HepG2 (cell line): ENCODE measurements around the gene ARHGEF10L. TPM values are rescaled to one million over a fixed set of nuclear protein-coding genes. Genes with fewer than 3 reads are reported as not detected.

Source experiments
- IRX3 ChIP-seq: sonication (generic); formaldehyde crosslinking; IDR thresholded peaks from 2 replicates; pipeline ENCODE4 v1.8.1; 2023; ENCODE audit warnings: mild to moderate bottlenecking, low read depth, missing genetic modification reagents, borderline replicate concordance
- JARID2 ChIP-seq: sonication (generic); formaldehyde crosslinking; IDR thresholded peaks from 2 replicates; pipeline ENCODE4 v1.8.1; 2023; ENCODE audit warnings: missing genetic modification reagents, inconsistent platforms; ENCODE audit not compliant: insufficient replicate concordance
- KAT2B ChIP-seq: fragments of 150-350 bp; IDR thresholded peaks from 2 replicates; pipeline ENCODE4 v1.6.1; 2014; ENCODE audit warnings: low read depth, low read length, borderline replicate concordance
- KDM5B ChIP-seq: sonication (generic); formaldehyde crosslinking; IDR thresholded peaks from 2 replicates; pipeline ENCODE4 v1.4.0; 2020; ENCODE audit warnings: missing genetic modification reagents, mild to moderate bottlenecking, borderline replicate concordance
- MAFF ChIP-seq: IDR thresholded peaks from 2 replicates; pipeline ENCODE4 v1.6.1; 2011; ENCODE audit warnings: low read depth, low read length, improper control_type of control experiment
- MAZ ChIP-seq, 2 experiments: sonication (generic) in 1 of 2; formaldehyde crosslinking in 1 of 2; IDR thresholded peaks; 2 replicates each; pipeline versions ENCODE4 v1.5.0 to v1.6.1; 2012 to 2020; ENCODE audit warnings: low read depth in 2 of 2, mild to moderate bottlenecking in 2 of 2, borderline replicate concordance in 1 of 2, improper control_type of control experiment in 1 of 2, low read length in 1 of 2, missing genetic modification reagents in 1 of 2, moderate library complexity in 1 of 2
- NFIB ChIP-seq: sonication (generic); formaldehyde crosslinking; IDR thresholded peaks from 2 replicates; pipeline ENCODE4 v1.9.0; 2021; ENCODE audit warnings: missing genetic modification reagents, mild to moderate bottlenecking, borderline replicate concordance
- POLR2AphosphoS5 ChIP-seq: IDR thresholded peaks from 2 replicates; pipeline ENCODE4 v1.6.1; 2012; ENCODE audit warnings: low read depth, low read length
- RAD21 ChIP-seq: fragments of 450-650 bp; formaldehyde crosslinking; IDR thresholded peaks from 2 replicates; pipeline ENCODE4 v1.5.0; 2020; ENCODE audit warnings: mild to moderate bottlenecking
- RARA ChIP-seq: IDR thresholded peaks from 2 replicates; pipeline ENCODE4 v1.6.1; 2016; ENCODE audit warnings: missing genetic modification reagents, missing compliant biosample characterization
- RFXANK ChIP-seq: IDR thresholded peaks from 2 replicates; pipeline ENCODE4 v1.6.1; 2016
- TRIM24 ChIP-seq: sonication (generic); formaldehyde crosslinking; IDR thresholded peaks from 2 replicates; pipeline ENCODE4 v1.8.0; 2022; ENCODE audit warnings: mild to moderate bottlenecking, missing genetic modification reagents
- ZNF317 ChIP-seq: sonication (generic); formaldehyde crosslinking; IDR thresholded peaks from 2 replicates; pipeline ENCODE4 v1.5.0; 2020; ENCODE audit warnings: mild to moderate bottlenecking, missing genetic modification reagents
- polyA plus RNA-seq, 8 experiments: library from polyadenylated mRNA; depleted of rRNA in 3 of 8; stranded (reverse) in 7 of 8; unstranded in 1 of 8; fragments of >200 nt; fragmentation: Illumina TruSeq in 4 of 8; extraction: Trizol in 4 of 8; gene quantifications; 2 replicates each; pipeline versions ENCODE4 v1.2.1 to v1.2.3, GENCODE V29; 2011 to 2016; ENCODE audit warnings: low read depth in 4 of 8, missing spikeins in 1 of 8, mixed read lengths in 1 of 8; ENCODE audit not compliant: insufficient read depth in 1 of 8
- total RNA-seq, 5 experiments: library from RNA; depleted of rRNA; stranded (reverse); fragments of >200 nt; fragmentation: Illumina TruSeq; extraction: Trizol; gene quantifications; 2 replicates each; pipeline ENCODE4 v1.2.3, GENCODE V29; 2016; ENCODE audit warnings: low read depth in 1 of 5
- TF ChIP-seq, protein P1 (sequence below): sonication (generic); formaldehyde crosslinking; IDR thresholded peaks from 2 replicates; pipeline ENCODE4 v1.4.0; 2020; ENCODE audit warnings: missing genetic modification reagents, mild to moderate bottlenecking, borderline replicate concordance
- TF ChIP-seq, protein P2 (sequence below): sonication (generic); formaldehyde crosslinking; IDR thresholded peaks from 2 replicates; pipeline ENCODE4 v1.8.0; 2022; ENCODE audit warnings: missing genetic modification reagents, low read depth, mild to moderate bottlenecking, borderline replicate concordance
- TF ChIP-seq, protein P3 (sequence below): sonication (generic); formaldehyde crosslinking; IDR thresholded peaks from 2 replicates; pipeline ENCODE4 v1.8.1; 2022; ENCODE audit warnings: low read depth, mild to moderate bottlenecking, missing genetic modification reagents
- TF ChIP-seq, protein P4 (sequence below): sonication (generic); formaldehyde crosslinking; IDR thresholded peaks from 2 replicates; pipeline ENCODE4 v1.5.0; 2020; ENCODE audit warnings: missing genetic modification reagents, mild to moderate bottlenecking, borderline replicate concordance

The ARHGEF10L gene
- total and polyA plus RNA-seq, 2 of the 13 experiments (the other 11 are each of a cell fraction or from before 2014, with no cell fraction given): 46.5 to 78.3 TPM

DNA sequence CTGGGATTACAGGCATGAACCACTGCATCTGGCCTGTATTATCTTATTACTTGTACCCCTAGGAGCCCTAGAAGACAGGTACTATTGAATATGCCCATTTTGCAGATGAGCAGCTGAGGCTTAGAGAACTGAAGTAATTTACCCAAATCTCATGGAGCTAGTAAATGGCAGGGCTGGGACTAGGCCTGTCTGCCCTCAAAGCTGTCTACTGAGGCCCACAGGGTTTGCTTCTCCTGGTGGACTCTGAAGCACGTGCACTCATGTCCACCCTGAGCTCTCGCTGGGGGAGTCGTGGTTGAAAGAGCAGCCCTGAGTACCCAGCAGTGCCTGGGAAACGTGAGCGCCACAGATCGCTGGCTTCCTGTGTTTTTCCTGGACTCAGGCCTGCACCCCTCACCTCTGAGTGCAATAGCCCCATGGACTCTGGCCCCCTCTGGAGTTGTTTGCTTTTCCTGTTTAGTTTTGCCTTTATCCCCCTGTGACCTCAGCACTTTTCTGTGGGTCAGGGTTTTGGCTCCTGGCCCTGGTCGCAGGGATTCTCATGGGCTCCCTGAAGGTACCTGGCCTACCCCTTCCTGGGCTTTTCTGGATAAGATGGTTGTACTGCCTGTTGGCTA is 52.4 kb downstream of the ARHGEF10L start (continued):
- TF ChIP-seq KAT2B (no peak), RFXANK (no peak), POLR2AphosphoS5 (no peak), MAFF (peak; percentile 72), JARID2 (CRISPR knock-in tag) (peak; percentile 30), RARA (CRISPR knock-in tag) (peak; percentile 95), RAD21 (CRISPR knock-in tag) (peak; percentile 66), IRX3 (CRISPR knock-in tag) (0 out of 2 replicates have a peak, but pooled peaks have one; percentile 55), ZNF317 (CRISPR knock-in tag) (peak; percentile 90), MAZ (IDR thresholded peaks at IDR 0.05; ENCODE audit: borderline replicate concordance, low read depth, low read length) (peak; percentile 76; the same call in 1 of the 2 replicates), MAZ (CRISPR knock-in tag; IDR thresholded peaks at IDR 0.05; ENCODE audit: low read depth) (peak; percentile 90), TRIM24 (CRISPR knock-in tag) (no peak), KDM5B (CRISPR knock-in tag) (peak; percentile 98), NFIB (CRISPR knock-in tag) (no peak)
- TF ChIP-seq, protein P1, sequence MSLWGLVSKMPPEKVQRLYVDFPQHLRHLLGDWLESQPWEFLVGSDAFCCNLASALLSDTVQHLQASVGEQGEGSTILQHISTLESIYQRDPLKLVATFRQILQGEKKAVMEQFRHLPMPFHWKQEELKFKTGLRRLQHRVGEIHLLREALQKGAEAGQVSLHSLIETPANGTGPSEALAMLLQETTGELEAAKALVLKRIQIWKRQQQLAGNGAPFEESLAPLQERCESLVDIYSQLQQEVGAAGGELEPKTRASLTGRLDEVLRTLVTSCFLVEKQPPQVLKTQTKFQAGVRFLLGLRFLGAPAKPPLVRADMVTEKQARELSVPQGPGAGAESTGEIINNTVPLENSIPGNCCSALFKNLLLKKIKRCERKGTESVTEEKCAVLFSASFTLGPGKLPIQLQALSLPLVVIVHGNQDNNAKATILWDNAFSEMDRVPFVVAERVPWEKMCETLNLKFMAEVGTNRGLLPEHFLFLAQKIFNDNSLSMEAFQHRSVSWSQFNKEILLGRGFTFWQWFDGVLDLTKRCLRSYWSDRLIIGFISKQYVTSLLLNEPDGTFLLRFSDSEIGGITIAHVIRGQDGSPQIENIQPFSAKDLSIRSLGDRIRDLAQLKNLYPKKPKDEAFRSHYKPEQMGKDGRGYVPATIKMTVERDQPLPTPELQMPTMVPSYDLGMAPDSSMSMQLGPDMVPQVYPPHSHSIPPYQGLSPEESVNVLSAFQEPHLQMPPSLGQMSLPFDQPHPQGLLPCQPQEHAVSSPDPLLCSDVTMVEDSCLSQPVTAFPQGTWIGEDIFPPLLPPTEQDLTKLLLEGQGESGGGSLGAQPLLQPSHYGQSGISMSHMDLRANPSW: peak; percentile 90
- TF ChIP-seq, protein P2, sequence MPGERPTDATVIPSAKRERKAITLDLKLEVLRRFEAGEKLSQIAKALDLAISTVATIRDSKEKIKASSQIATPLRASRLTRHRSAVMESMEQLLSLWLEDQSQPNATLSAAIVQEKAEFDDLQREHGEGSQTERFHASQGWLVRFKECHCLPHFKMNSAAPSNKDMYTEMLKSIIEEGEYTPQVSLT (CRISPR knock-in tag): no peak; the same call in 1 of the 2 replicates
- TF ChIP-seq, protein P3, sequence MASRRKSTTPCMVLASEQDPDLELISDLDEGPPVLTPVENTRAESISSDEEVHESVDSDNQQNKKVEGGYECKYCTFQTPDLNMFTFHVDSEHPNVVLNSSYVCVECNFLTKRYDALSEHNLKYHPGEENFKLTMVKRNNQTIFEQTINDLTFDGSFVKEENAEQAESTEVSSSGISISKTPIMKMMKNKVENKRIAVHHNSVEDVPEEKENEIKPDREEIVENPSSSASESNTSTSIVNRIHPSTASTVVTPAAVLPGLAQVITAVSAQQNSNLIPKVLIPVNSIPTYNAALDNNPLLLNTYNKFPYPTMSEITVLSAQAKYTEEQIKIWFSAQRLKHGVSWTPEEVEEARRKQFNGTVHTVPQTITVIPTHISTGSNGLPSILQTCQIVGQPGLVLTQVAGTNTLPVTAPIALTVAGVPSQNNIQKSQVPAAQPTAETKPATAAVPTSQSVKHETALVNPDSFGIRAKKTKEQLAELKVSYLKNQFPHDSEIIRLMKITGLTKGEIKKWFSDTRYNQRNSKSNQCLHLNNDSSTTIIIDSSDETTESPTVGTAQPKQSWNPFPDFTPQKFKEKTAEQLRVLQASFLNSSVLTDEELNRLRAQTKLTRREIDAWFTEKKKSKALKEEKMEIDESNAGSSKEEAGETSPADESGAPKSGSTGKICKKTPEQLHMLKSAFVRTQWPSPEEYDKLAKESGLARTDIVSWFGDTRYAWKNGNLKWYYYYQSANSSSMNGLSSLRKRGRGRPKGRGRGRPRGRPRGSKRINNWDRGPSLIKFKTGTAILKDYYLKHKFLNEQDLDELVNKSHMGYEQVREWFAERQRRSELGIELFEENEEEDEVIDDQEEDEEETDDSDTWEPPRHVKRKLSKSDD (CRISPR knock-in tag): peak; percentile 94
- TF ChIP-seq, protein P4, sequence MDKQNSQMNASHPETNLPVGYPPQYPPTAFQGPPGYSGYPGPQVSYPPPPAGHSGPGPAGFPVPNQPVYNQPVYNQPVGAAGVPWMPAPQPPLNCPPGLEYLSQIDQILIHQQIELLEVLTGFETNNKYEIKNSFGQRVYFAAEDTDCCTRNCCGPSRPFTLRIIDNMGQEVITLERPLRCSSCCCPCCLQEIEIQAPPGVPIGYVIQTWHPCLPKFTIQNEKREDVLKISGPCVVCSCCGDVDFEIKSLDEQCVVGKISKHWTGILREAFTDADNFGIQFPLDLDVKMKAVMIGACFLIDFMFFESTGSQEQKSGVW (CRISPR knock-in tag): no peak
